Measurements from ENCODE around the gene ABHD6. TPM values are rescaled to one million over a fixed set of nuclear protein-coding genes. Genes with fewer than 3 reads are reported as not detected.
"Not testable (repeated sequence)": the region's sequence is repeated elsewhere in the genome, so short reads cannot be mapped to it uniquely, and the experiment has no call there.

Gene ABHD6
- total RNA-seq, 1 donor from 2014 or later = 5.9 TPM

DNA sequence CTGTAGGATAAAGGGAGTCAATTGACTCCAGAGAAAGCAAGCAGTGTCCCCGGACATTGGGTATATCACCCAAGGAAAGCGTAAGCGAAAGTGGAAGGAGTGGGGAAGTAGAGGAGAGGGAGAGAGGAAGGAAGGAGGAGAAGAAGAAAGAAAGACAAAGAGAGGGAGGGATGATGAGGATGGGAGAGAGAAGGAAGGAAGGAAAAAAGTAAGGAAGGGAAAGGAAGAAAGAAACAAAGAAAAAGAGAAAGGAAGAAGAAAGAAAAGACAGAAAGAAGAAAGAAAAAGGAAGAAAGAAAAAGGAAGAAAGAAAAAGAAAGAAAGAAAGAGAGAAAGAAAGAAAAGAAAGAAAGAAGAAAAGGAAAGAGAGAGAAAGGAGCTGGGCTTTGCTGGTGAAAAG, 27.7 kb upstream of the ABHD6 start:
- no peak for DNase-seq (ENCODE audit: low read depth, low spot score)

DNA sequence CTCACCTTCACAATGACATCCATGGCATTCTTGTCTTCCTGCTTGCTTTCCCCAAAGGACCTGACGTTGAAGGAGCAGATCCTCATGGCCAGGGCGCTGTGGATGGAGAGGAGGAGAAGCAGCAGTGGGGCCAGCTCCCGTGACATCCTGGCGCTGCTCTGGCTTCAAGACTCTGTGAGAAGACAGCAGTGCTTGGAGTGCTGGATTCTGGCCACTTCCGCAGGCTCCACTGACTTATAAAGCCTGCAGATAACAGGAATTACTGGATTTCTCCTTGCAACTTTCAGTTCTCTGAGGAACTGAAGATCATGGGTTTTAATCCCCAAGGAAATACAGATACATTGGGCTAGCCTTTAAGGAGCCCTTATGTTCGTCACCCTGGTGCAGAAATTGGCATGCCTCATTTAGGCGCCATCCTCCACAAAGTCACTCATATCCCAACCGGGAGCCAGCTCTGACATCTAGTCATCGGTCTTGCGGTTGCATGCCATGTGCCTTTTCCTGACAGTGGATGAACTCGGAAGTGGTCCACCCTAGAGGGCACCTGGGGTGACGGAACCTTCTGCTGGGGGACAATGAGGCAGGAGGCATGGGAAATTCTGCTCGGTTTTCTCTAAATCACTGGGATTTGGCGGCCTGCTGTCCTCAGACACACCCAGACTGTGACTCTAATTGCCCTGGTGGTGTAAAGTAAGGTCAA, 26.7 kb upstream of the ABHD6 start, which contains the start of gene DNASE1L3:
TSS of gene DNASE1L3 (minus strand) at position 212 of the 700 bp plus-strand sequence. CDS start at position 146, 66 bp downstream.
- no peak for DNase-seq (ENCODE audit: low read depth, low spot score)

DNA sequence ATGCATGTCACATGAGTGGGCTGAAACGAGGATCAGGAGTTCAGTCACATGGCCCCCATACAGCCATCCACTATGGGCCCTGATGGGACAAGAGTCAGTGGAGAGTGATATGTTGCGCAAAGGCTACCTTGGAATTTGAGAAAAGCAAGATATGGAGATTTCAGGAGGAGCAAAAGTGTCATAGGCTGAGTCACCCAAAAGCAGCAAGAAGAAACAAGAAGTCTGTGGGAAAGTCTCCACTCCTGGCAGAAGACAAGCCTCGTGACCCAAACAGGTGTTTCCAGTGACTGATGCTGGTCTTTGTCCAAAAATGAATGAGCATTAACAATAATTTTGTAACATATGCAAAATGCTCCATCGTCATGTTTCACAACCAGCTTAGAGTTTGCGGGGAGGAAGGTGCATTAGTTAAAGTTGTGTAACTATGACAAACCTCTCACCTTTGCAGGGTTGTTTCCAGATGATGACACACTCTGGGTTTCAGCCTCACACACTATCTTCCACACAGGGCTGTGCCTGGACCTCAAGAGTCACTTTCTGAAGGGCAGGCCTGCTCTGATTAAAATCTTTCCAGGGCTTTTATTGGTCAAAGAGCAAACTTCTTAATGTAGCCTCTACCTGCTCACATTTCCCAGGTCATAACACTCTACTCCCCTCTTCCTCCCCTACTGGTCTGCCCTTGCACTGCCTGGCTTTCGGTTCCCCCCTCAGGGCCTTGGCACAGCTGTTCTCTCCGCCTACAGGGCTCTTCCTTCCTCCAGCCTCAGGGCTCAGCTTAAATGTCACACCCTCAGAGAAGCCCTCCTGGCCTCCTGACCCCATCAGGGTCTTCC, 22.9 kb upstream of the ABHD6 start:
- DNase-seq (ENCODE audit: low read depth, low spot score) = no peak

DNA sequence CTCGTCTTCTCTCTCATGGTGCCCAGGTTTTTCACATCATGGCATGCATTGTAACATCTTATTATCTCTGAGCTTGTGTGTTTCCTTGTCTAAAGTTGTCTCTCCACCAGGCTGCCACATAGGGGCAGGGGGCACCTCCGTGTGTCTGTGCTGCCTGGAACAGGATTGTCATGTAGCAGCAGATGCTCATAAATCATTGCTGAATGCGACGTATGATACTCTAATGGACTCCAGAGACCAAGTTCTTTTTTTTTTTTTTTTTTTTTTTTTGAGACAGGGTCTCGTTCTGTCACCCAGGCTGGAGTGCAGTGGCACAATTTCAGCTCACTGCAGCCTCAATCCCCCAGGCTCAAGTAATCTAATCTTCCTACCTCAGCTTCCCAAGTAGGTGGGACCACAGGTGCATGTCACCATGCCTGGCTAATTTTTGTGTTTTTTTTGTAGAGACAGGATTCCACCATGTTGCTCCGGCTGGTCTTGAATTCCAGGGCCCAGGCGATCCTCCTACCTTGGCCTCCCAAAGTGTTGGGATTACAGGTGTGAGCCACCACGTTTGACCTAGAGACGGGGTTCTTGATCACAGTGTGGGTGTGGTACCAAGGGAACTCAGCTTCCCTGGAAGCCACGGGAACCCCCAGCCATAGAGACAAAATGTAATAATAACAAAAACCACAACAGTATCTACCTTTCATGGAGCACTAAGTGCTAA, 22.1 kb upstream of the ABHD6 start:
- DNase-seq (ENCODE audit: low read depth, low spot score) = no peak

DNA sequence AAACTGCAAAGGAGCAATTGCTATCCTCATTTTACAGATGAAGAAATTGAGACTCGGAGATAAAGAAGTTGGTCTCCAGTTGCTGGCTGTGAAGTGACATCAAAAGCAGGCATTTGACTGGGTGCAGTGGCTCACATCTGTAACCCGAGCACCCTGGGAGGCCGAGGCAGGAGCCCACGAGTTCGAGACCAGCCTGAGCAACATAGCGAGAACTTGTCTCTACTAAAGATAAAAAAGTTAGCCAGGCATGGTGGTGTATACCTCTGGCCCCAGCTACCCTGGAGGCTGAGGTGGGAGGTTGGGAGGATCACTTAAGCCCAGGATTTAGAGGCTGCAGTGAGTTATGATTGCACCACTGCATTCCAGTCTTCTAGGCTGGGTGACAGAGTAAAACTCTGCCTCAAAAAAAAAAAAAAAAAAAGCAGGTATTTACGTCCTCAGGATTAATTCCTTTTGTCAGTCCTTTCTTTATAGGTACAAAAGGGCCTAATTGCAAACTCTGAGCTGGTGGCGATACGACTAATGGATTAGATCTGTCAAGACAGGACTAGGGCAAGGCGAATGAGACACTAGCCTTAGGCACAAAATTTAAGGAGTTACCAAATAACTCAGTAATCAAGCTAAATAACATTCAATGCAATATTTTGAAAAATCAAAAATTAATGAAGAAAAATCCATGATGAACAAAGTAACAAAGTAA, 20.9 kb upstream of the ABHD6 start:
- DNase-seq (ENCODE audit: low read depth, low spot score) = no peak

DNA sequence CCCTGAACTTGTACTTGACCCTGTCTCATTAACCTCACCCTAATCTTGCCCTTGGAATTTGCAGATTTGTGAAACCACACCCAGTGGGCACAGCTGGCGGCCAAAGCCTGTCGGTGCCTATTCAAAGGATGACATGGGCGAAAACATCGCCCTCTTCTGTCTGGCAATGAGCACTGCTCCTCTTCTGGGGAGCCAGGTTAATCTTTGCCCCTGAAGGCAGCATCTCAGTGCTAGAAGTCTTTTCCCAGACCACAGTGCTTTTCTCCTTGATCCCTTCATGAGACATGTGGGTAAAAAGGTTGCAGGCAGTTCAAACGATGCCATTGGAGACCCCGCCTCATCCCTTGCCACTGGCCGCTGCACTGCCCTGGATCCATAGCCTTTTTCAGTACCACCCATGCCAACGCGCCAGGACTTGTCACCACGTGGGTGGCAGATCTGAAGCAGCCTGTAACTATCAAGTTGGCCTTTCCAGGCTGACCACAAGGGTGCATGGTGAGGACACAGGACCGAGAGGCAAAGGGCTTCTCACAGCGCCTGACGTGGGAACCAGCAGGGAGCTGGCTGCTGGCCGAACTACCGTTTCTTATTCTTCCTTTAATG, 20.3 kb upstream of the ABHD6 start:
- DNase-seq (ENCODE audit: low read depth, low spot score) = peak; percentile 48

DNA sequence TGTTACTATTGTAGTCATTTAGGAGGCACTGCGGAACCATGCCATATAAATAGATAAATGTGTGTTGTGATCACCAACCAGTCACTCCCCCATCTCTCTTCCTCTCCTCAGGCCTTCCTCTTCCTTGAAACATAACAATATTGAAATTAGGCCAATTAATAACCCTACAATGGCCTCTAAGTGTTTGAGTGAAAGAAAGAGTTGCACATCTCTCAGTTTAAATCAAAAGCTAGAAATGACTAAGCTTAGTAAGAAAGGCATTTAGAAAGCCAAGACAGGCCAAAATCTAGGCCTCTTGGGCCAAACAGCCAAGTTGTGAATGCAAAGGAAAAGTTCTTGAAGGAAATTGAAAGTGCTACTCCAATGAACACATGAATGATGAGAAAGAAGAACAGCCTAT, 18.7 kb upstream of the ABHD6 start:
- DNase-seq (ENCODE audit: low read depth, low spot score) = no peak

DNA sequence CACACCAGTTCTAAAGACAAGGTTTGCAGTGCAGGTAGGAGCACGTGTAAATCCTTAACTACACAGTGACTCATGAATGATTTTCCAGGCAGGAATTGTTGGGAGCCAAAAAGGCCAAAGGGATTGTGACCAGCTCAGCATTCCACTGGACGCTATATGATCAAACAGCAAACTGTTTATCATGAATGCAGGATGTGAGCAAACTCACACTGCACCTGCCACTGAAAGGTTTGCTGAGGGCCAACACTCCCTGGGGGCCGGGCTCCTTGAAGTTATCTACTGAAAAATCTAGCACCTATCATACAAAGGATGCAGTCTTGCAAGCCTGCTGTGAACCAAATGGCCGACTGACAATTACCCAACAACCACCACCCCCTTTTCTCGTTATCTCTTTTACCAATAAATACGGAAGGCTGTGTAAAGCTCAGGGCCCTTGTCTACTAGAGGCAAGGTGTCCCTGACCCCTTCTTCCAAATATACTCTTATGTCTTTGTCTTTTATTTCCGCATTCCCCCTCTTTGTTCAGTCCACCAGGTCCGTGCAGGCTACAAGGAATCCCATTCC, 15.3 kb upstream of the ABHD6 start:
- DNase-seq (ENCODE audit: low read depth, low spot score) = no peak

DNA sequence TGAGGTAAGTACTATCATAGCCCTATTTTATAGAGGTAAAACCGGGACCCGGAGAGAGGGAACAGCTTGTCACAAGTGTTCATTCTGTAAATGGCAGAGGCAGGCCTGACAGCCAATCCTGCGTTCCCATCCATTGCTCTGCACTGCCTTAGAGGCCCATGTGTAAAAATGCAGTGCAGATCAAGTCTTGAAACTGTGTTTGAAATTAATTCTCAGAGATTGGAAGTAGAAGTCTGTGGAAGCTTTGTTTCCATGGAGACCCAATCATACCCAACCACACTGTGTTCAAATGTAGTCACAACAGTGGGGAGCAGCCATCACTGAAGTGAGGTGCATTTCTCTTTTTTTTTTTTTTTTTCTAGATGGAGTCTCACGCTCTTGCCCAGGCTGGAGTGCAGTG, 13.7 kb upstream of the ABHD6 start:
- no peak for DNase-seq (ENCODE audit: low read depth, low spot score)

DNA sequence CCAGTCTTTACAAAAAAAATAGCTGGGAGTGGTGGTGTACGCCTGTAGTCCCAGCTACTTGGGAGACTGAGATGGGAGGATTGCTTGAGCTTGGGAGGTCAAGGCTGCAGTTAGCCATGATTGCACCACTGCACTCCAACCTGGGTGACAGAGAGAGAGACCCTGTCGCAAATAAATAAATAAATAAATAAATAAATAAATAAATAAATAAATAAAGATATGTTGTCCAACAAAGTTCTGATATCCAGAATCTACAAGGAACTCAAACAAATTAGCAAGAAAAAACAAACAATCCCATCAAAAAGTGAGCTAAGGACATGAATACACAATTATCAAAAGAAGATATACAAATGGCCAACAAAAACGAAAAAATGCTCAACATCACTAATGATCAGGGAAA, 9.7 kb upstream of the ABHD6 start:
- DNase-seq (ENCODE audit: low read depth, low spot score) = not testable (repeated sequence)

DNA sequence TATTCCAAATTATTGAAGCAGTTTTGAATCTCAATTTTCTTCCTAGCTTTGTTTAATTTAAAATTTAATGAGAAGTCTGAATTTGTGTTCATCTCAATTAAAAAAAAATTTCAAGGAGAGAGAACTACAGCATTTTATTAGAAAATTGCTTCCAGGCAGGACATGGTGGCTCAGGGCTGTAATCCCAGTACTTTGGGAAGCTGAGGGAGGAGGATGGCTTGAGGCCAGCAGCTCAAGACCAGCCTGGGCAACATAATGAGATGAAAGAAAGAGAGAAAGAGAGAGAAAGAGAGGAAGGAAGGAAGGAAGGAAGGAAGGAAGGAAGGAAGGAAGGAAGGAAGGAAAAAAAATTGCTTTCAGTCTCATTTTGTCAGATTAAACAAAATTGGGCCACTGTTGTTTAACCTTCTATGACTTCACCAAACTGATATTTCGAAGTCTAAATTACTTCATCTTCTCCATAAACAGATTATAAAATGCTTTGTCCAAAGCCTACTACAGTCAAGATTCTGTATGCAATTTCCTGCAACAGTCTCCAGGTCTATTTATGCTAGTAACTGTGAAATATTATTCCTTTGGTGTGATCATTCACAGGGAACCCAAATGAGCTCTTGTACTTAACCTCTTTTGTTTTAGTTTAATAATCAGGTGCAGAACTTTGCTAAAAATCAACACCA, 6.6 kb upstream of the ABHD6 start:
- no peak for DNase-seq (ENCODE audit: low read depth, low spot score)

DNA sequence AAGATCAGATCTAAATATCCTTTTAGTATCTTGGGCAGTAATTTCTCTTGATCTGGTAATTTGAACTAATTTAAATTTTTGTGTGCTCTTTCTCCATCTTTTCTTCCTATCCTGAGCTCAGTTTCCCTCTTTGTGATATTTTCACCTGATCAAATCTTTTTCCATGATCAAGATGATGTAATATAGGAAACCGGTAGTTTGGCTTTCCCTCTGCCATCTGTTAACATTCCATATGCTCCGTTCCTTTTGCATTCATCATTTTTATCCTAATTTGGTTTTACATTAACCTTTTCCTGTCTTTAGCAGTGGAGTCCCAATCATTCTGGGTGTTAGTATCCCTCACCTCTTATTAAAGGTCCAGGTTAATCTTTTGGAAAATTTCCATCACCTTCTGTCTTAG, 5.9 kb upstream of the ABHD6 start:
- no peak for DNase-seq (ENCODE audit: low read depth, low spot score)

DNA sequence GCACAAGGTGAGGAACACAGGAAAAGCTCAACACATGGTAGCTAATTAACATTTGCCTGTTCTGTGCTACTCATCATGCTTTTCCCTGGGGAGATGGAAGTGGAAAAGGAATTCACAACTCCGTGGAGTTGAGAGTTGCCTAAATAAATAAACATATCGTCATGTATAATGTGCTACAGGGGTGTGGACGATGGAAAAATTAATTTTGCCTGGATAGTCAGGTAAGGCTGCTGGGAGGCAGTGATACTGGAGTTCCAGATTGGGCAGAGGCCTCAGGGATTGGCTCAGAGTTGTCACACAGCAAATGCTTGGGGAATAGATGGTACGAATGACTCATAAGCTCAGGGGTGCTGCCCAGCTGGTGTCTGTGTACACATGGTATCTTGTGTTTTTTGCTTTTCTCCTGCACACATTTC, 3.1 kb upstream of the ABHD6 start:
- no peak for DNase-seq (ENCODE audit: low read depth, low spot score)

DNA sequence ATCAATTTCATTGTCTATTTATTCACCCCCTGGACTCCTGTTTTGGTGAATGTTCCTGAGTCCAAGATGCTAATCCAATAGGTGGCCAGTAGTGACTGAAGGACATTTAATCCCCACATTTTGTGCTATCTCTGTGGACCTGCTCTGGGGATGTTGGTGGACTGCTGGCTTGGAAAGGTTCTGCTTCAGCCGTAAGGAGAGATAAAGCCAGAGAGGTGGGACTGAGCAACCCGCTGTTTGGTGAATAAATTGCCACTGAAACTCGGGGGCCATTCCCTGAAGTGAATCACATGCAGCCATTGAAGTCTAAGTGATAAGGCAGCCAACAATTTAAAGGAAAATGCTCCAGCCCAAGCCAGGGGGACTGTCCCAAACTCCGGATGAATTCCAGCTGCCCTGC, 1.6 kb upstream of the ABHD6 start:
- no peak for DNase-seq (ENCODE audit: low read depth, low spot score)

DNA sequence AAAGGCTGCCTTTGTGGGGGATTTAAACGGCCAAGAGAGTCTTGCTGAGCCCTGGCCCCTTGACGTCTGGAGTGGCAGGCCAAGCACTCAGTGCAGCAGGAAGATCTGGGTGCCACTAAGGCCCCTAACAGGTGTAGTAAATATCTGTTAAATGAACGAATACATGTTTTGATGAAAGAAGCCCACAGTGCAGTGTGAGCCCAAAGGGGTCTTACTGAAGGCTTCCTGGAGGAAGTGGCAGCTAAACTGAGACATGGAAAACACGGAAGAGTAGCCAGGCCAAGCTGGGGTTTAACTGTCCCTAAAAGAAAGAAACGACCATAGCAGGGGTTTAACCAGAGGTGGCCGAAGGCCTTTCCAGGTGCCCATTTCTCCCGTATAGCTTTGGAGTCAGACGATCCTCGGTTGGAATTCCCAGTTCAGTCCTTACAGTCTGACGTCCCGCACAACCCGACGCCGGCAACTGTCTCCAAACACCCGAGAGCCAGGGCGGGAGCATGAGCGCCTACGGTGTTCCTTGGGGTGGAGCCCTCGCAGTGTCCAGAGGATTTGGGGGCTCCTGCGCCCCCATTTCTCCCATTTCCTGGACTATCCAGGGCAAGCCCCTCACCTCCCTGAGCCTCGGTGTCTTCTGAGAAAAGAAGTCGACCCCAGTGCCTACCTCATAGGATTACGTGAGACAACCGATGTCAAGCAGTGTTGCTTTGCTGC, 910 bp upstream of the ABHD6 start:
- DNase-seq (ENCODE audit: low read depth, low spot score) = no peak

DNA sequence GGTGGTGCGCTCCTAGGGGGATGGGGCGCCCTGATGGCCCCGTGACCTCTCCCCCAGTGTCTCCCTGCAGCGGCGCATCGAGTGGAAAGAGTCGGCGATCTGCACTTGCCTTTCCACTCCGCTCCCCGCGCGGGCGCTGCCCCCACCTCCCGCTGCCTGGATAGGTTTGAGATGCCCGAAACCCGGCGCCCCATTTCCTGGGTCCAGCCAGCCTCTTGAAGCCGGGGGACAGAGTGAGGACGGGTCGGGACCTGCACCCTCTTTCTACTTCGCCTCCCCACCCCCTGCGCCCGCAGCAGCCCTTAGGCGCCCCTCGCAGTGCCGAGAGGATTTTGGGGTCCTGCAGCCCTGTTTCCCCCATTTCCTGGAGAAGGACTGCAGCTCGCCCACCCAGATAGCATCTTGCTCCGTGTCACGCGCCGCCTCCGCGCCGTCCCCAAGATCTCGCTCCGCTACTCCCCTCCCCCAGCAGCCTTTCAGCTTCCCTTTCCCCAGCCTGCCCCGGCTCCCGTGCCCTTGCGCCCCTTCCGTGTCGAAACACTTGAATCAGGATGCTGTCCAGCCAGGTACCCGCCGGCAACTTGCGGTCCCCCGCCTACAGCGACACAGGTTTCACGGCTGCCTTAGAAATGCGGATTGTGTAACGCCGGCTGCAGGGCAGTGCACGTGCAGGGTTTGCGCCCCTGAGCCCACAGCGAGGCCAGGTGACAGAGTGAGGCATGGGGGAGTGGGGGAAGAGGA, 519 bp downstream of the ABHD6 start:
- no peak for DNase-seq (ENCODE audit: low read depth, low spot score)

DNA sequence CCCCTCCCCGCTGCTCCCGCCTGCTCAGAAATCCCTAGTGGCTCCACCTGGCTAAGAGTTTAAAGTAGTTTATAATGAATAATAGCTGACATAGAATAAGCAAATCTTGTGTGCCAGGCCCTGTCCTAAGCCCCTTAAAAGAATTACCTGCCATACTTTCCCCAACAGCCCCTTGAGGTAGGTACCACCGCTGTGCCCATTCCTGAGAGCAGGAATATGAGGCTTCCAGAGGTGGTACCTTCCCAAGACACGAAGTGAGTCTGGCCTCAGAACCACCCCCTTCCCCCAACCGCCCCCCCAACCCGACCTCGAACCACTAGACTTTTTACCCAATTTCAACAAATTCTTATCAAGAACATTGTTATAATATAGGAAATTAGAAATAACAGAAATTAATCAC, 1.2 kb downstream of the ABHD6 start:
- no peak for DNase-seq (ENCODE audit: low read depth, low spot score)

DNA sequence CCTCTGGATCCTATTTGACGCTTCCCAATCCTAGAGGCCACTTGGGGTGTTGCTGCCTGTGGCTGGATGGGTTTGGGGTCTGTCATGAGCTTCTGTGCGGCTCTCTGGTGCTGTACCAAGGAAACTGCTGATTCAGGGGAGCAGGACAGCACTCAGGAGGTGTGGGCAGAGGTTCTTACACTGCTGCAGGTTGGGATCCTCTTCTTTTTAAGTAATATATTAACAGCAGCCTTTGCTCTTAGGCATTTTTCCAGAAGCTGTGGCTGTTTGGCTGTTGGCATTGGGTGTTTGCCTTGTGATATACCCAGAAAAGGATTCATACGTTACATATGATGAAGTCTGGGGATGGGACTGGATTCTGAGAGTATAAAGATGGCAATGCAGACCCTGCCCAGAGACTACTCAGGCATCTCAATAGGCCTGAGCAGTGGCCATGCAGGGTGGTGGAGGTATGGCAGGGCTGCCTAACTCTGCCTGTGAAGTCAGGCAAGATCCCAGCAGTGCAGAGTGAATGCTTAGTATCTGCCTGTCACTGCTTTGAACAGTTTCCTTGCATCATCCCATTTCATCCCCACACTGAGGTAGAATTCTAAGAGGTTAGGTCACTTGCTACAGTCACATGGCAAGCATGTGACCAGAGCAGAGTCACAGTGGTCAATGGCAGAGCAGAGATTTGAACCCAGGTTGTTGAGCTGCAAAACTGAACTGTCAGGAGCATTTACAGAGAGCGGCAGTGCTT, 3.9 kb downstream of the ABHD6 start:
- DNase-seq (ENCODE audit: low read depth, low spot score) = no peak
